ENCODE data around the gene USP21. TPM values are rescaled to one million over a fixed set of nuclear protein-coding genes. Genes with fewer than 3 reads are reported as not detected.

Gene USP21
- total and polyA plus RNA-seq, 2 donors (not counting 3 experiments of a cell fraction or from before 2014, with no cell fraction given): 19.7 to 29.2 TPM

GRCh38 chr1:161176468-161177111 lies 17.3 kb downstream of the USP21 start:
- peak overlapping the region; percentile 71 for H3K9ac ChIP-seq (replicated peaks; ENCODE audit: extremely low read depth, insufficient read depth, low read length)
- BruUV-seq (replicated peaks): no TSS peak
- peaks cover 11% of the 10 kb centered on the region for H3K4me1 ChIP-seq (ENCODE audit: control insufficient read depth, extremely low read depth, insufficient read depth, low read length)
- H3K79me2 ChIP-seq (ENCODE audit: control insufficient read depth, insufficient read depth, low read length): peaks cover 8% of the 10 kb centered on the region
- CTCF ChIA-PET: interaction anchor here (1.0 to 2.5 kb wide), 4 partner anchors 9 to 198 kb away, joined by 3 to 10 read pairs (median 4); partner anchors contain the start of genes PPOX and TOMM40L
- dilution Hi-C loops (cut with MboI; ENCODE audit: extremely low pct_ligation_motif_present, low sequenced_read_pairs): no loop called here
- FAIRE-seq (no peak), DNase-seq (ENCODE audit: low read depth, low spot score) (no peak)
- no peak for TF ChIP-seq JUN (IDR thresholded peaks at IDR 0.05; ENCODE audit: borderline replicate concordance, insufficient read depth, insufficient read length, low read depth)
- no peak for TF ChIP-seq CTCF (IDR thresholded peaks at IDR 0.05; ENCODE audit: extremely low read depth in 1 of 2, insufficient read depth in 1 of 2, low read depth in 1 of 2, low read length in 2 of 2)
- no peaks in the 10 kb centered on the region for H3K9me3 ChIP-seq (replicated peaks; ENCODE audit: control insufficient read depth, insufficient read depth, low read length)
- POLR2A ChIA-PET: interaction anchor here (1.0 to 1.1 kb wide), 2 partner anchors 11 to 25 kb away, joined by 3 to 4 read pairs; partner anchors contain the start of gene NDUFS2
- intact Hi-C loops (cut with micrococcal nuclease): loop anchor here (1.0 kb wide), 1 partner anchor 10 kb away; the partner anchor contains the start of gene PPOX
- H3K4me3 ChIP-seq (replicated peaks in 1 of 3; ENCODE audit: insufficient read depth in 1 of 3, low read depth in 1 of 3, low read length in 3 of 3): peak overlapping the region; percentile 38 to 60 (median 57)
- H3K9me1 ChIP-seq (replicated peaks; ENCODE audit: control insufficient read depth, extremely low read depth, insufficient read depth, low read length): no peaks in the 10 kb centered on the region
- no peaks in the 10 kb centered on the region for H4K20me1 ChIP-seq (replicated peaks; ENCODE audit: control insufficient read depth, extremely low read depth, insufficient read depth, low read length)
- peaks cover 3 to 8% of the 10 kb centered on the region in 2 experiments for H3K36me3 ChIP-seq (ENCODE audit: control insufficient read depth in 2 of 2, extremely low read depth in 1 of 2, insufficient read depth in 2 of 2, low read length in 2 of 2)
- peak overlapping the region; percentile 79 for H3K4me2 ChIP-seq (ENCODE audit: insufficient read depth, low read length)
- H3K27me3 ChIP-seq (ENCODE audit: control insufficient read depth in 2 of 2, insufficient read depth in 2 of 2, low read length in 2 of 2): no peaks in the 10 kb centered on the region
- H3K27ac ChIP-seq (ENCODE audit: insufficient read depth, low read depth, low read length): peak overlapping the region; percentile 12
- H2AFZ ChIP-seq (ENCODE audit: low read depth, low read length): peak overlapping the region; percentile 75

All from endothelial cell of umbilical vein (primary cell).